Activated T-helper 1 cell treated with Interleukin-2 at 50 U/mL for 16 hours (primary cell): ENCODE results near the gene PCSK9.
"Not testable (repeated sequence)": the region's sequence is repeated elsewhere in the genome, so short reads cannot be mapped to it uniquely, and the experiment has no call there.

Source experiments
- DNase-seq: peaks from one replicate; pipeline ENCODE4 v3.0.0-alpha.2; 2020; ENCODE audit warnings: low read depth

The PCSK9 gene

GRCh38 chr1:55081188-55081904 is 42.0 kb downstream of the PCSK9 start:
- no peak for DNase-seq

GRCh38 chr1:55081905-55082296 is 42.6 kb downstream of the PCSK9 start:
- no peak for DNase-seq

- DNase-seq: no peak
Observed at GRCh38 chr1:55084257-55084656, 44.9 kb downstream of the PCSK9 start.

- no peak for DNase-seq
Observed at GRCh38 chr1:55087439-55087838, 48.1 kb downstream of the PCSK9 start.

- DNase-seq: no peak
Observed at GRCh38 chr1:55088413-55088812, 49.1 kb downstream of the PCSK9 start.

GRCh38 chr1:55089683-55090082 is 50.3 kb downstream of the PCSK9 start:
- DNase-seq: no peak

- DNase-seq: no peak
Observed at GRCh38 chr1:55092475-55092874, 53.1 kb downstream of the PCSK9 start.

- no peak for DNase-seq
Observed at GRCh38 chr1:55095095-55095494, 55.7 kb downstream of the PCSK9 start.

GRCh38 chr1:55103891-55104290 is 64.5 kb downstream of the PCSK9 start:
- no peak for DNase-seq

GRCh38 chr1:55107101-55107500 is 67.8 kb downstream of the PCSK9 start:
- no peak for DNase-seq

GRCh38 chr1:55109005-55109404 is 69.7 kb downstream of the PCSK9 start:
- not testable (repeated sequence) for DNase-seq
